T-helper 2 cell treated with Interferon-gamma antibody and Interleukin-4, amounts not matched to agents 100 ng/mL and 5 ng/mL, for 36 hours (primary cell): ENCODE data around the gene TPM4. TPM values are rescaled to one million over a fixed set of nuclear protein-coding genes. Genes with fewer than 3 reads are reported as not detected.
"Not testable (repeated sequence)": the region's sequence is repeated elsewhere in the genome, so short reads cannot be mapped to it uniquely, and the experiment has no call there.

Experiments
- intact Hi-C: fragments of 100-400 bp; cut with micrococcal nuclease; formaldehyde crosslinking; loops from one replicate; pipeline ENCODE4 v1.15.1; 2023
- total RNA-seq: library from RNA; stranded (reverse); gene quantifications from 2 replicates; pipeline ENCODE4 v1.2.3, GENCODE V29; 2022

Gene TPM4
- total RNA-seq, 1 donor from 2014 or later = 515 TPM

- intact Hi-C loops = loop anchor here (1.0 to 5.0 kb wide), 3 partner anchors 9 to 233 kb away; partner anchors contain the start of gene RAB8A
These were observed 5.8 kb upstream of the TPM4 start for GRCh38 chr19:16070366-16070990.

GRCh38 chr19:16071072-16071691 lies 5.1 kb upstream of the TPM4 start:
- intact Hi-C loops = loop anchor here (5.0 kb wide), 1 partner anchor 234 kb away; no protein-coding TSS in a partner anchor

- intact Hi-C loops = loop anchor here (5.0 kb wide), 1 partner anchor 236 kb away; no protein-coding TSS in a partner anchor
These were observed 2.8 kb upstream of the TPM4 start for GRCh38 chr19:16073481-16073880.

- intact Hi-C loops = loop anchor here (5.0 kb wide), 1 partner anchor 237 kb away; no protein-coding TSS in a partner anchor
These were observed 2.3 kb upstream of the TPM4 start for GRCh38 chr19:16073988-16074387.

GRCh38 chr19:16074488-16075365 lies 1.6 kb upstream of the TPM4 start:
- intact Hi-C loops = loop anchor here (5.0 kb wide), 3 partner anchors 237 to 298 kb away; no protein-coding TSS in a partner anchor

GRCh38 chr19:16075430-16076153 lies 703 bp upstream of the TPM4 start:
- intact Hi-C loops = loop anchor here (5.0 kb wide), 2 partner anchors 252 to 297 kb away; no protein-coding TSS in a partner anchor

- intact Hi-C loops = loop anchor here (5.0 kb wide), 2 partner anchors 250 to 295 kb away; no protein-coding TSS in a partner anchor
These were observed 790 bp downstream of the TPM4 start for GRCh38 chr19:16076958-16077611.

GRCh38 chr19:16077984-16078758 lies 1.9 kb downstream of the TPM4 start:
- intact Hi-C loops = loop anchor here (2.0 to 5.0 kb wide), 3 partner anchors 41 to 294 kb away; no protein-coding TSS in a partner anchor

GRCh38 chr19:16078759-16079707 lies 2.7 kb downstream of the TPM4 start:
- intact Hi-C loops = loop anchor here (1.0 to 5.0 kb wide), 5 partner anchors 9 to 293 kb away; partner anchors contain the start of gene RAB8A

- intact Hi-C loops = no loop called here
These were observed 7.9 kb downstream of the TPM4 start for GRCh38 chr19:16084067-16084685.

- intact Hi-C loops = no loop called here
These were observed 8.8 kb downstream of the TPM4 start for GRCh38 chr19:16085115-16085514.

- intact Hi-C loops = not testable (repeated sequence)
These were observed 11.1 kb downstream of the TPM4 start for GRCh38 chr19:16087404-16087803.

GRCh38 chr19:16087940-16088339 lies 11.6 kb downstream of the TPM4 start:
- intact Hi-C loops = no loop called here

GRCh38 chr19:16088351-16089009 lies 12.2 kb downstream of the TPM4 start:
- intact Hi-C loops = no loop called here

- intact Hi-C loops = no loop called here
These were observed 12.9 kb downstream of the TPM4 start for GRCh38 chr19:16089010-16089846.
